ENCODE measurements around the gene AANAT. TPM values are rescaled to one million over a fixed set of nuclear protein-coding genes. Genes with fewer than 3 reads are reported as not detected.

AANAT gene
- total and polyA plus RNA-seq, 4 donors: not detected

- TF ChIP-seq CTCF (IDR thresholded peaks at IDR 0.05; ENCODE audit: low read depth, low read length, missing input control): no peak
- TF ChIP-seq JUND (IDR thresholded peaks at IDR 0.05): no peak
- TF ChIP-seq, protein P1, sequence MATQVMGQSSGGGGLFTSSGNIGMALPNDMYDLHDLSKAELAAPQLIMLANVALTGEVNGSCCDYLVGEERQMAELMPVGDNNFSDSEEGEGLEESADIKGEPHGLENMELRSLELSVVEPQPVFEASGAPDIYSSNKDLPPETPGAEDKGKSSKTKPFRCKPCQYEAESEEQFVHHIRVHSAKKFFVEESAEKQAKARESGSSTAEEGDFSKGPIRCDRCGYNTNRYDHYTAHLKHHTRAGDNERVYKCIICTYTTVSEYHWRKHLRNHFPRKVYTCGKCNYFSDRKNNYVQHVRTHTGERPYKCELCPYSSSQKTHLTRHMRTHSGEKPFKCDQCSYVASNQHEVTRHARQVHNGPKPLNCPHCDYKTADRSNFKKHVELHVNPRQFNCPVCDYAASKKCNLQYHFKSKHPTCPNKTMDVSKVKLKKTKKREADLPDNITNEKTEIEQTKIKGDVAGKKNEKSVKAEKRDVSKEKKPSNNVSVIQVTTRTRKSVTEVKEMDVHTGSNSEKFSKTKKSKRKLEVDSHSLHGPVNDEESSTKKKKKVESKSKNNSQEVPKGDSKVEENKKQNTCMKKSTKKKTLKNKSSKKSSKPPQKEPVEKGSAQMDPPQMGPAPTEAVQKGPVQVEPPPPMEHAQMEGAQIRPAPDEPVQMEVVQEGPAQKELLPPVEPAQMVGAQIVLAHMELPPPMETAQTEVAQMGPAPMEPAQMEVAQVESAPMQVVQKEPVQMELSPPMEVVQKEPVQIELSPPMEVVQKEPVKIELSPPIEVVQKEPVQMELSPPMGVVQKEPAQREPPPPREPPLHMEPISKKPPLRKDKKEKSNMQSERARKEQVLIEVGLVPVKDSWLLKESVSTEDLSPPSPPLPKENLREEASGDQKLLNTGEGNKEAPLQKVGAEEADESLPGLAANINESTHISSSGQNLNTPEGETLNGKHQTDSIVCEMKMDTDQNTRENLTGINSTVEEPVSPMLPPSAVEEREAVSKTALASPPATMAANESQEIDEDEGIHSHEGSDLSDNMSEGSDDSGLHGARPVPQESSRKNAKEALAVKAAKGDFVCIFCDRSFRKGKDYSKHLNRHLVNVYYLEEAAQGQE (IDR thresholded peaks at IDR 0.05): no peak
- TF ChIP-seq FOXA1 (IDR thresholded peaks at IDR 0.05): no peak
- no peak for TF ChIP-seq NR2F2 (IDR thresholded peaks at IDR 0.05)
- no peak for TF ChIP-seq ATF3 (IDR thresholded peaks at IDR 0.05)
- TF ChIP-seq GABPA (IDR thresholded peaks at IDR 0.05 in 1 of 2, conservative IDR thresholded peaks at IDR 0.05 in 1 of 2): no peak
- no peak for TF ChIP-seq MAX (IDR thresholded peaks at IDR 0.05)
- TF ChIP-seq HNF4G (IDR thresholded peaks at IDR 0.05): no peak
- no peak for TF ChIP-seq TAF1 (conservative IDR thresholded peaks at IDR 0.05)
- no peak for TF ChIP-seq HNF4A (conservative IDR thresholded peaks at IDR 0.05)
- TF ChIP-seq RXRA (IDR thresholded peaks at IDR 0.05): no peak
- no peak for TF ChIP-seq SP1 (IDR thresholded peaks at IDR 0.05)
- TF ChIP-seq FOXA2 (IDR thresholded peaks at IDR 0.05): no peak
- no peak for TF ChIP-seq EGR1 (IDR thresholded peaks at IDR 0.05; ENCODE audit: low read depth in 2 of 2)
- no peak for TF ChIP-seq YY1 (IDR thresholded peaks at IDR 0.05)
- TF ChIP-seq RAD21 (IDR thresholded peaks at IDR 0.05): no peak
- no peak for TF ChIP-seq ZBTB33 (IDR thresholded peaks at IDR 0.05)
- Histone ChIP-seq H3K9ac (ENCODE audit: low read depth in 1 of 2, low read length in 2 of 2) (no peak overlapping the region), H3K9me3 (ENCODE audit: control insufficient read depth in 4 of 4, low read length in 3 of 4) (no peaks in the 10 kb centered on the region), H3K4me3 (ENCODE audit: low read depth in 1 of 3, low read length in 3 of 3) (no peak overlapping the region), H3K27me3 (ENCODE audit: control insufficient read depth in 4 of 4, insufficient read depth in 4 of 4, low read length in 3 of 4) (no peaks in the 10 kb centered on the region), H3K4me1 (ENCODE audit: control insufficient read depth in 4 of 4, insufficient read depth in 4 of 4, low read length in 3 of 4) (peaks cover 0 to 4% (median 0%) of the 10 kb centered on the region in 4 donors), H3K27ac (ENCODE audit: low read depth in 1 of 2, low read length in 2 of 2) (no peak overlapping the region), H3K36me3 (ENCODE audit: control insufficient read depth in 4 of 4, insufficient read depth in 3 of 4, low read depth in 1 of 4, low read length in 3 of 4) (peaks cover 0 to 7% (median under 1%) of the 10 kb centered on the region in 4 donors)
- no peak for DNase-seq (ENCODE audit: low spot score)
- 81% methylated on average over 6 of the region's 6 CpGs for WGBS
Measured at GRCh38 chr17:76466775-76467130, 650 bp upstream of the AANAT start.

Measured in liver (tissue), 9 donors.